ENCODE results near the gene SSR1.

The SSR1 gene

DNA sequence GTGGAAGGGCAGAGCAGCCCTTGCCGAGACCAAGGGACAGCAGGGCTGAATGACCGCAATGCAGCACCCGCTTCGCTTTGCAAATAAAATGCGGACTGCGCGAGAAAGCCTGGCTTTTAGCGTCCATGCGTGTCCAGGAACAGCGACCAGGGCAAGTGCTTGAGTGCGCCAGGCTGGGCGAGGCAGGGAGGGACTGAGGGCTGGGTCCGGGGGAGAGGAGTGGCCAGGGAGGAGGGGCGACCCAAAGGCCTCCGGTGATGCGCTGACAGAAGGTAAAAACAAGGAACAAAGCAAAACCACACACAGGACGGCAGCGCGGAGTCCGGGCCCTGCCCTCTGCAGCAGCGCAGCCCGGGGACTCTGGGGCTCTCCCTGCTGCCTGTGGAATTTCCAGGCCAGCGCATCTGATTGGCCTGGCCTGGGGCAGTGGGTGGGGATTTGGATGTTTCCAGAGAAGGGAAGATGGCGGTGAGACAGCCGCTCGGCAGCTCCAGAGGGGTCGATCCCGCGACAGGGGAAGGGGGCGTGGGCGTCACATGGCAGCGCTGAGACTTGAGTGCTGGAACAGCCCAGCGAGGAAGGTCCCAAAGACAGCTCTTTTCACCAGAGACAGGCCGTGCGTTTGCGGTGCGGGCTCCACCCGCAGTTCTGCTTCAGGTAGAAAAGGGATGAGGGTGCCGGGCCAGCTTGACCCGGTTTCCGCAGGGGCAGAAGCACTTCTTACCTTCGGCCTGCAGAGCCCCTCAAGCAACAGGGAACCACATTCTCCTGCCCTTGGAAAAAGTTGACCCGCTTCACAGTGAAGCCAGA lies 51.8 kb downstream of the SSR1 start:
- no peak overlapping the region for H3K27ac ChIP-seq (ENCODE audit: low read depth, low read length)
- TF ChIP-seq, protein P1, sequence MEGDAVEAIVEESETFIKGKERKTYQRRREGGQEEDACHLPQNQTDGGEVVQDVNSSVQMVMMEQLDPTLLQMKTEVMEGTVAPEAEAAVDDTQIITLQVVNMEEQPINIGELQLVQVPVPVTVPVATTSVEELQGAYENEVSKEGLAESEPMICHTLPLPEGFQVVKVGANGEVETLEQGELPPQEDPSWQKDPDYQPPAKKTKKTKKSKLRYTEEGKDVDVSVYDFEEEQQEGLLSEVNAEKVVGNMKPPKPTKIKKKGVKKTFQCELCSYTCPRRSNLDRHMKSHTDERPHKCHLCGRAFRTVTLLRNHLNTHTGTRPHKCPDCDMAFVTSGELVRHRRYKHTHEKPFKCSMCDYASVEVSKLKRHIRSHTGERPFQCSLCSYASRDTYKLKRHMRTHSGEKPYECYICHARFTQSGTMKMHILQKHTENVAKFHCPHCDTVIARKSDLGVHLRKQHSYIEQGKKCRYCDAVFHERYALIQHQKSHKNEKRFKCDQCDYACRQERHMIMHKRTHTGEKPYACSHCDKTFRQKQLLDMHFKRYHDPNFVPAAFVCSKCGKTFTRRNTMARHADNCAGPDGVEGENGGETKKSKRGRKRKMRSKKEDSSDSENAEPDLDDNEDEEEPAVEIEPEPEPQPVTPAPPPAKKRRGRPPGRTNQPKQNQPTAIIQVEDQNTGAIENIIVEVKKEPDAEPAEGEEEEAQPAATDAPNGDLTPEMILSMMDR (IDR thresholded peaks at IDR 0.05; ENCODE audit: low read depth, low read length, poor library complexity, severe bottlenecking): no peak
- no peak; the same call in 1 of the 2 replicates for TF ChIP-seq EZH2phosphoT487 (IDR thresholded peaks at IDR 0.05; ENCODE audit: borderline replicate concordance, low read length)
- H3K4me2 ChIP-seq (ENCODE audit: low read length): peak overlapping the region; percentile 20

DNA sequence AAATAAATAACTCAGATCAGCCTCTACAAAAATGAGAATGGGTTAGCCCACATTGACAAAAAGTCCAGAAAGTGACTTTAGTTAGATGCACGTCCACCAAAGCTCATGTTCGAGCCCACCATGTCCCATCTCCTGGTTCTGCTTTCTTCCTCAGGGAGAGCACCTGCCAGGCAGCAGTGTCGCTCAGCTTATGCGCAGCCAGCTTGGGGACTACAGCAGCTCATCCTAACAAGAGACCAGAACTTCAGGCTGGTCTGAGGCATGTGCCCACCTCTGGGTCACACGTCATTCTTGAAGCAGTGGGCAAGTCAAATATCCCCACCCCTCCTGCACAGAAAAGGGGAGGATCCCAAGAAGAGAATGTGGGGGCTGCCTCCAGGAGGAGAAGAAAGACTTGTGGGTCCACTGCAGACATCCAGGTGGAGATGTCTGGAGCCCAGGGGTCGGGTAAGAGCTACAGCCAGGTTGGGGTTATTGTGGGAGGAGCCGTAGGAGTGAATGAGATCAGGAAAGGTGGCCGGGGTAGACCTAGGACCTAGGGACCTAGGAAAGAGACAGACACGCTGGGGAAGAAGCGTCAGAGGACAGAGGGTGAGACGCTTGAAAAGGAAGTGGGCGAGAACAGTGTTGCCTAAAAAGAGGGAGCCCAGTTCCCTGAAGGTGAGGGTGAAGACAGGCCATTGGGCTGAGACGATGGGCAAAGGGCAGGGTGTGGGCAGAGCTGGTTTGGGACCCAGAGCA lies 52.5 kb downstream of the SSR1 start:
- Histone ChIP-seq H3K4me3 (ENCODE audit: low read length) (no peak overlapping the region), H4K20me1 (ENCODE audit: control insufficient read depth, insufficient read depth, low read depth, low read length) (no peaks in the 10 kb centered on the region), H3K27ac (ENCODE audit: low read depth, low read length) (no peak overlapping the region), H3K9me2 (replicated peaks; ENCODE audit: control insufficient read depth, low read length) (no peaks in the 10 kb centered on the region), H3K27me3 (ENCODE audit: control insufficient read depth, low read length) (peaks cover 21% of the 10 kb centered on the region), H3K79me2 (ENCODE audit: control insufficient read depth, low read length) (no peaks in the 10 kb centered on the region), H3K4me2 (ENCODE audit: low read length) (peak overlapping the region; percentile 20), H3K4me1 (ENCODE audit: control insufficient read depth, low read length) (peaks cover 3% of the 10 kb centered on the region; the same call in 1 of the 2 replicates), H3K9me3 (ENCODE audit: control insufficient read depth, insufficient read depth, low read length) (no peaks in the 10 kb centered on the region), H3F3A (ENCODE audit: control insufficient read depth, insufficient read depth) (no peaks in the 10 kb centered on the region), H3K36me3 (ENCODE audit: control insufficient read depth, low read length) (no peaks in the 10 kb centered on the region)
- TF ChIP-seq, protein P1 (IDR thresholded peaks at IDR 0.05; ENCODE audit: low read depth, low read length, poor library complexity, severe bottlenecking): no peak
- TF ChIP-seq EZH2phosphoT487 (IDR thresholded peaks at IDR 0.05; ENCODE audit: borderline replicate concordance, low read length): no peak

More for the DNA sequence above, 51.8 kb downstream of the SSR1 start:
- H3K27me3 ChIP-seq (ENCODE audit: control insufficient read depth, low read length): peaks cover 21% of the 10 kb centered on the region
- no peaks in the 10 kb centered on the region for H3F3A ChIP-seq (ENCODE audit: control insufficient read depth, insufficient read depth)
- no peaks in the 10 kb centered on the region for H4K20me1 ChIP-seq (ENCODE audit: control insufficient read depth, insufficient read depth, low read depth, low read length)
- no peaks in the 10 kb centered on the region for H3K9me3 ChIP-seq (ENCODE audit: control insufficient read depth, insufficient read depth, low read length)
- peak overlapping the region; percentile 9; the same call in 1 of the 2 replicates for H3K4me3 ChIP-seq (ENCODE audit: low read length)
- H3K36me3 ChIP-seq (ENCODE audit: control insufficient read depth, low read length): no peaks in the 10 kb centered on the region
- peaks cover 3% of the 10 kb centered on the region; the same call in 1 of the 2 replicates for H3K4me1 ChIP-seq (ENCODE audit: control insufficient read depth, low read length)
- H3K79me2 ChIP-seq (ENCODE audit: control insufficient read depth, low read length): no peaks in the 10 kb centered on the region
- no peaks in the 10 kb centered on the region for H3K9me2 ChIP-seq (replicated peaks; ENCODE audit: control insufficient read depth, low read length)

DNA sequence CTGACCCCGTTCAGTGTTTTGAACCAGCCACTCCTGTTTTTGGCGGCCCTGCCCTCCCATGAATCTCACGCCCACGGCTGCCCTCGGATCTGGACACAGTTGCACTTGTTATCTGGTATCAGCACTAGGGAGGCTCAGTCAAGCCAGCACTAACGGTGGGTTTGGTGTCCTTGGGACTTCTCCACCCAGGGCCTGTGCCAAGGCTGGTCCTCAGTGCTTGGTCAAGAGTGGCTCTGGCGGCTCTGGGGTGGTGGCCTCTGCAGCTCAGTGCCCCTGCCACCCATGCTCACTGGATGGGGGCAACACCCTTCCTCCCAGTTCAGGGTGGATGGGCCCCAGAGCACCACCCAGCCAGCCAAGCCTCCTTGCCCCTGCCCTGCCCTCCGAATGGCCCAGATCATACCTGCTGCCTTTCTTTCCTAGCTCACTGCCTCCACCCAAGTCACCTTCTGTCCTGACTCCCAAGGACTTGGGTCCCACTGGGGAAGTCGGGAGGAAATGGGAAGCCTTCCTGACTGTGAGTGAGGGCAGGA lies 54.7 kb downstream of the SSR1 start:
- Histone ChIP-seq H3K4me1 (ENCODE audit: control insufficient read depth, low read length) (peaks cover 3% of the 10 kb centered on the region; the same call in 1 of the 2 replicates), H3K9me2 (replicated peaks; ENCODE audit: control insufficient read depth, low read length) (no peaks in the 10 kb centered on the region), H3K4me2 (ENCODE audit: low read length) (no peak overlapping the region)

More for the DNA sequence above, 54.7 kb downstream of the SSR1 start:
- no peak for TF ChIP-seq EZH2phosphoT487 (IDR thresholded peaks at IDR 0.05; ENCODE audit: borderline replicate concordance, low read length)
- Histone ChIP-seq H3K36me3 (ENCODE audit: control insufficient read depth, low read length) (no peaks in the 10 kb centered on the region), H3K27me3 (ENCODE audit: control insufficient read depth, low read length) (peaks cover 21% of the 10 kb centered on the region), H3K27ac (ENCODE audit: low read depth, low read length) (no peak overlapping the region), H4K20me1 (ENCODE audit: control insufficient read depth, insufficient read depth, low read depth, low read length) (no peaks in the 10 kb centered on the region), H3K9me3 (ENCODE audit: control insufficient read depth, insufficient read depth, low read length) (no peaks in the 10 kb centered on the region), H3F3A (ENCODE audit: control insufficient read depth, insufficient read depth) (no peaks in the 10 kb centered on the region), H3K79me2 (ENCODE audit: control insufficient read depth, low read length) (no peaks in the 10 kb centered on the region), H3K4me3 (ENCODE audit: low read length) (no peak overlapping the region)

Data from DOHH2 (cell line).